GM19438 (cell line): Measurements from ENCODE around the gene SHISA9.

Source experiments
- ATAC-seq: cut with Tn5 transposase; IDR thresholded peaks from one replicate; pipeline ENCODE4 v1.9.1; 2021; ENCODE audit warnings: low read depth; ENCODE audit not compliant: unreplicated experiment

The SHISA9 gene

DNA sequence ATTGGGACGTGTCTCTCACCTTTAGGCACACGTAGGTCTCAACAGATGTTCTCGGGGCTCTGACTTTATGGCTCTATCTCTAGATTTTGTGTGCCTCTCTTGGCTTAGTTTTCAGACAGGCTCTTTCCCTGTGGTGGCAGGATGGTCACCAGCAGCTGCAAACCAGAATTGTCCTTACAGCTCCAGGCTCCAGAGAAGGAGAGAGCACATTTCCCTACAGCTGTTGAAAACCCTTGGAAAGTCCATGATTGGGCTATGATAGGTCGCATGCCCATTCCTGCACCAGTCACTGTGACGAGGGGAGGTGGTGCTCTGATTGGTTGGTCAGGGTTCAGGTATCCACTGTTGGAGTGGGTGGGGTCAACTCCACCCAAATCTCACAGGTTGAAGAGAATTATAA is 41.5 kb downstream of the SHISA9 start:
- ATAC-seq, result no peak

DNA sequence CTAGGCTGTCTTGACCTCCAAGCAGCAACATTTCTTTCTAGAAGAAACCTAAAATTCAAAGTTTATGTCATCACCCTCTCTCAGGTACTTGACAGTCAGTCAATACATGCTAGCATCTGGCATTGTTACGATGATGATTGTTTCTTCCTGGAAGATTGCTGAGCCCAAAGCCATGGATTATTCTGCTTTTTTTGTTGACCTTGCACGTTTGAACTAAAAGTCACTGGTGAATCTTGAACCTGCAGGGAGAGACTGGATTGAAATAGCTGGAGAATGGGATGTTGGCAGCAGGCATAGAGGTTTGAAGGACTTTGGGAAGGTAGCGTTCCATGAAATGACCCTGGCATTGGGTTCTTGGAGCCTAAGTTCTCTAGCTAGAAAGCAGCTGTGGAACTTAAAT is 42.9 kb downstream of the SHISA9 start:
- ATAC-seq, result no peak

GRCh38 chr16:12951392-12951791 is 50.0 kb downstream of the SHISA9 start:
- no peak for ATAC-seq

GRCh38 chr16:12951976-12952375 is 50.6 kb downstream of the SHISA9 start:
- no peak for ATAC-seq

DNA sequence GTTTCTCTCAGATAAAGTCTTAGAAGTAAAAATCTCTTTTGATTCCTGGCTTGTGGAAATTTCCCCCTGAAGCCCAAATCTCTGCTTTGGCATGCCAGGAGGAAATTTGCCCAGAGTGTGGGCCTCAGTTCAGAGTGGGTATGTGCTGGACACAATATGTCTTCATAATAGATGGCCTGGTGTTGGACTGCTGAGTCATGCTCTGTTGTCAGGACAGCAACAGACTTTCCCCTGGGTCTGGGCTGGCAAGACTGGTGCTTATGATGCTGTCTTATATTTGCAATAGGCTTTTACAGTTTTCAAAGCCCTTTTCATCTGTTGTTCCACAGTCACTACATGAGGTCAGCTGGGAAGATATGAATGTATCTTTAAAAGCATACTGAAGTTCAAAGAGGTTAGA is 57.0 kb downstream of the SHISA9 start:
- ATAC-seq, result no peak

DNA sequence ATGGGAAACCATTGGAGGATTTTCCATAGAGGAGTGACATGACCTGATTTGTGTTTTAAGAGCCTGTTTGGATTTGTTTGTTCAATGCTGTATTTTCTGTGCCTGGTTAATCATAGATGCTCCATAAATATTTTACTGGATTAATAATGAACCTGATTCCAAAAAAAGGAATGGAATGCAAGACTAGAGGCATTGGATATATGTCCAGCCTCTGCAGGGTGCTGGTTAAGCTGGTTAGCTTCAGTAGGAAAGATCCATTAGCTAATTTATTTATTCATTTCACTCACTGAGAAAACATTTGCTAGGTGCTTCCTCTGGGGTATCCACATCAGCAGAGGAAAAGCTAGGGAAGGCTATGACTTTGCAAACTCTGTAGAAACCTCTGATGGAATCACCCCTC is 57.7 kb downstream of the SHISA9 start:
- no peak for ATAC-seq

- no peak for ATAC-seq
These were observed 60.2 kb downstream of the SHISA9 start for GRCh38 chr16:12961626-12962025.

DNA sequence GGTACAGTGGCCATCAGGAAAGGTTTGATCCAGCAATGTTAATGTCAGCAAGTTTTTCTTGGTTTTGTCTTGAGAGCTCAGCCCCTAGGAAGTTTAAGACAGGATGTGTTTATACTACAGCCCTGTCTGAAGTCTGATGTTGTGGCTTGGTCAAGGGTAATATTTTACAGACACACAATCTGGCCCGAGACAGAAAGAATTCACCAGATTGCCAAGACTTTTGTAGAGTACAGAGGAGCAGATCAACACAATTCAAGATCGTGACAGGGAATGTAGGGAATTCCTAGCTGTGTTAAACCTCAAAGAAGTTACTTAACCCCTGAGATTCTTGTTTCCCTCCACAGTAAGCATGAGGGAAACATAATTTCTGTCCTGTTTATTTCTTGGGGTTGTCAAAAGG is 63.1 kb downstream of the SHISA9 start:
- ATAC-seq, result no peak

- ATAC-seq, result no peak
These were observed 63.9 kb downstream of the SHISA9 start for GRCh38 chr16:12965274-12965804.

DNA sequence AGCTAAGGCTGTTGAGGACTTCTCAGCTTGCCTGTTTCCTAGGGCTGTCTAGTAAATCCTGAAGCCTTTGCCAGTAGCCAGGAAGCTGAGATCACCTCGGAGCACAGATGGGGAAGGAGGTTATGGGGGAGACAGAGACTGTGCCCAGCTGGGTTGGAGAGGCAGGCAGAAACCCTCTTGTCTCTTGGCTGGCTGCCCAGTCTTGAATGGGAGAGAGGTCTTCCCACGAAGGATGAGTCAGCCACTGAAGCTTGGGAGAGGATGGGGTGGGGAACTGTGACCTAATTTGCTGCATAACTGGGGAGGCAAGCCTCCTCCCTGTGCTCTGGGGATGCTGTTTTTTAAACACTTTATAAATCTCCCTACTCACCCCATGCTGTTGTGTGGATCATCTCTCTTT is 69.8 kb downstream of the SHISA9 start:
- no peak for ATAC-seq

GRCh38 chr16:12972246-12972645 is 70.8 kb downstream of the SHISA9 start:
- ATAC-seq, result no peak

GRCh38 chr16:12975766-12976165 is 74.4 kb downstream of the SHISA9 start:
- no peak for ATAC-seq

- ATAC-seq, result no peak
These were observed 75.1 kb downstream of the SHISA9 start for GRCh38 chr16:12976496-12976895.

GRCh38 chr16:12976936-12977335 is 75.5 kb downstream of the SHISA9 start:
- no peak for ATAC-seq

GRCh38 chr16:12985516-12985915 is 84.1 kb downstream of the SHISA9 start:
- no peak for ATAC-seq

DNA sequence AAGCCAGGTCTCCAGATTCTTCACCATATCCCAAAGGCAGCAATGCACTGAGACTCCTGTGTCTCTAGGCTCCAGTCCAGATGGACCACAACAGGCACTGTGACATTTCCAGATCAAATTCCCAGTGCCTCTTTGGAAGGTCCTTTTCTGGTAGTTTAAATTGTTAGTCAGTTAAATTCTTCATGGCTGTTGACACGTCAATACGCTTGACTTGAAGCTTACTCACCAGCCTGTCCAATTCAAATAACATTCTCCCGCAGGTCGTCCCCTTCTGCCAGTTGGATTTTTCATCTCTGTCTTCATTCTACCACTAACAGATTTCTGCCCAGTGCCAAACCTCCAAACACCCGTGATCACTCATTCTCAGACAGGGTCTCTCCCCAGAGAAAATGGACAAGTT is 86.7 kb downstream of the SHISA9 start:
- ATAC-seq, result no peak

- ATAC-seq, result no peak
These were observed 90.7 kb downstream of the SHISA9 start for GRCh38 chr16:12992066-12992465.

GRCh38 chr16:12994402-12994801 is 93.0 kb downstream of the SHISA9 start:
- ATAC-seq, result no peak

GRCh38 chr16:12995721-12996372 is 94.4 kb downstream of the SHISA9 start:
- no peak for ATAC-seq

DNA sequence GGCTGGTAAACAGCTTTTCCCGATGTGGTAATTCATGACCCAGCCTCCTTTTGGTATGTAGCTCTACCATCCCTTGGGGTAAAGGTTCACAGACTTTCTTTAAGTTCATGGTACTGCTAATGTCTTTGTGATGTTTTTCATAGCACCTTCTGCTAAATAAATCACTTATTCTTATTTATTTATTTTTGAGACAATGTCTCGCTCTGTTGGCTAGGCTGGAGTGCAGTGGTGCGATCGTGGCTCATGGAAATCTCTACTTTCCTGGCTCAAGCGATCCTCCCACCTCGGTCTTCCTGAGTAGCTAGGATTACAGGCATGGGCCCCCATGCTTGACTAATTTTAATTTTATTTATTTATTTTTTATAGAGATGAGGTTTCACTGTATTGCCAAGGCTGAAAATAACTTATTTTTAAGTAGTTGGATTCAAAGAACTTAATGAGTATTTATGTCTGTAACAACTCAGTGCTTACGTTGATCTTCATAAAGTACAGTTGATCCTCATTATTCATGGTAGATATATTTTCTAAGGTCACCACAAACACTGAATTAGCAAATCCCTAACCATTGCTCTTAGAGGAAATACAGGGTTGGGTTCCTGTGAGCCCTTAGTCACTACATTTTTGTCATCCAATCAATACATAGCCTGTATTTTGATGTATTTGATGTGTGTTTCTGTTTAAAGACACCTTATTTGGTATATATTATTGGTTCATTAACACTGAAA is 97.1 kb downstream of the SHISA9 start:
- no peak for ATAC-seq

GRCh38 chr16:12999368-12999767 is 98.0 kb downstream of the SHISA9 start:
- no peak for ATAC-seq

GRCh38 chr16:13005721-13006247 is 104.4 kb downstream of the SHISA9 start:
- ATAC-seq, result no peak
